Heart left ventricle (tissue), 16 donors: ENCODE results near the gene OR8H2. TPM values are rescaled to one million over a fixed set of nuclear protein-coding genes. Genes with fewer than 3 reads are reported as not detected.

ENCODE experiments used
- ATAC-seq, 4 donors: fragments of 200-7000 bp; cut with Tn5 transposase; one replicate each; pipeline ENCODE4 v1.9.1; 2020 to 2022; ENCODE audit warnings: moderate library complexity in 4 of 4, mild to moderate bottlenecking in 3 of 4, moderate number of reproducible peaks in 1 of 4
- DNase-seq, 5 donors: peaks; one replicate each; pipeline ENCODE4 v3.0.0-alpha.2; 2020
- H3K27ac ChIP-seq, 12 donors: fragments of 200-600 bp; sonication (generic) in 4 of 12; one replicate each; pipeline versions ENCODE4 v1.5.0 to v1.8.0; 2016 to 2022; ENCODE audit warnings: mild to moderate bottlenecking in 2 of 12
- H3K27me3 ChIP-seq, 9 donors: fragments of 200-600 bp; sonication (generic) in 2 of 9; one replicate each; pipeline versions ENCODE4 v1.5.1 to v1.8.0; 2016 to 2022; ENCODE audit warnings: mild to moderate bottlenecking in 3 of 9
- H3K36me3 ChIP-seq, 9 donors: fragments of 200-600 bp; sonication (generic) in 2 of 9; one replicate each; pipeline versions ENCODE4 v1.5.0 to v1.8.0; 2018 to 2022; ENCODE audit warnings: mild to moderate bottlenecking in 2 of 9
- H3K4me1 ChIP-seq, 12 donors: fragments of 200-600 bp; sonication (generic) in 4 of 12; one replicate each; pipeline versions ENCODE4 v1.5.0 to v1.8.0; 2016 to 2022; ENCODE audit warnings: mild to moderate bottlenecking in 3 of 12
- H3K4me3 ChIP-seq, 12 donors: fragments of 200-600 bp; sonication (generic) in 4 of 12; one replicate each; pipeline versions ENCODE4 v1.5.0 to v1.8.0; 2017 to 2022; ENCODE audit warnings: mild to moderate bottlenecking in 9 of 12, moderate library complexity in 4 of 12
- H3K9me3 ChIP-seq, 12 donors: fragments of 200-600 bp; sonication (generic) in 4 of 12; one replicate each; pipeline versions ENCODE4 v1.5.0 to v1.8.0; 2016 to 2022; ENCODE audit warnings: mild to moderate bottlenecking in 1 of 12
- POLR2A ChIP-seq, 2 donors: fragments of 450-650 bp; IDR thresholded peaks; one replicate each; pipeline ENCODE4 v1.6.1; 2017; ENCODE audit warnings: antibody characterized with exemption in 2 of 2, mild to moderate bottlenecking in 2 of 2, moderate library complexity in 2 of 2
- WGBS, 4 donors: extraction: QIAGEN DNeasy Blood & Tissue Kit in 2 of 4; methylation state at CpG; one replicate each; pipeline versions ENCODE4 v1.1.5 to v1.1.7; 2013 to 2018; 5-methylcytosine and 5-hydroxymethylcytosine counted together
- intact Hi-C, 10 donors: fragments of 100-400 bp; cut with DNase I; formaldehyde crosslinking; loops; one replicate each; pipeline versions ENCODE4 v1.11.1 to v1.14.2; 2022
- polyA plus RNA-seq, 2 donors: library from polyadenylated mRNA; stranded (reverse); fragments of 200-250 nt; gene quantifications; one replicate each; pipeline ENCODE4 v1.2.3, GENCODE V29; 2013
- total RNA-seq, 9 donors: library from RNA; depleted of rRNA in 2 of 9; stranded (reverse); fragments of >200 nt in 2 of 9; fragmentation: NEBNext Ultra II Directional in 3 of 9; extraction: Animal tissue kit (Norgen Biotek cat#: 25700) in 3 of 9; gene quantifications; one replicate each; pipeline versions ENCODE4 v1.1.0 to v1.2.4, GENCODE V29; 2016 to 2023
- TF ChIP-seq, protein P1 (sequence below), 12 donors: fragments of 200-600 bp; sonication (generic) in 4 of 12; IDR thresholded peaks; one replicate each; pipeline versions ENCODE4 v1.5.0 to v1.8.0; 2018 to 2022; ENCODE audit warnings: antibody characterized with exemption in 12 of 12, mild to moderate bottlenecking in 5 of 12
- donor health status: ischemic (EF 13 %, LVEDD 7.1; RV severe dilation, severe dysfunction).
- donor health status: healthy with polysubstance abuse.
- donor health status: DM: no; HTN: yes; CAD: no.
- donor health status: DM: no; HTN: no; CAD: no.
- donor health status: ischemic (EF 25% LVEDD 6.9; RV normal size, moderate dysfunction).
- donor health status: ischemic (EF 25% LVEDD 5.7; RV mildly dilated, moderate dysfunction).
- donor health status: healthy.
- donor health status: DM: yes; HTN: yes; CAD: no.
- donor health status: ischemic (EF 35%, LVEDD 5.7; RV mildly dilated, moderate dysfunction).
- donor health status: nonischemic (EF 11% LVEDD 7.7; RV severe dilation, severe dysfunction).
- donor health status: DM: yes; HTN: yes; CAD: no.
- donor health status: PGD.
- donor health status: ischemic (EF 29% LVEDD 5.4; RV normal size, mild dysfunction).
- donor health status: nonischemic (EF 23%, LVEDD 6.1; RV moderate dilation, normal function).

OR8H2 gene
- total and polyA plus RNA-seq, 11 donors = not detected

DNA sequence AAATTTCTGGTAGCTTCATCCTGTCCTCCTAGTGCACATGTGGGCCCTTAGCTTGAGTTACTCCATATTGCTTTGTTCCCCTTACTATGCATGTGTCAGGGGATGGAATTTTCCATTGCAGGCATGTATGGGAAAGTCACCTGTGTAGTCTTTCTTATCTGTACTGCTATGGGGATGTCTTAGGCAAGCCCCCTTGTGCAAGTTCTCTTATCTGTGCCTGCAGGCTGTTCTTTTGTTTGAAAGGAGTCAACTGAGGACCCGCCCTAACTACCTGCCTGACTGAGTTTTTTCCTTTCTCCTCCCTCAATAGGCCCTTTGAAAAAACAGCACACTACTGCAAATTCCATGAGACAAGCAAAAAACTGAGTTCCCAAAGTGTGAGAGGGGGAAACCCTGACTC is 47.9 kb downstream of the OR8H2 start:
- no peak overlapping the region for H3K4me3 ChIP-seq
- 38 to 78% (median 64%) methylated on average over 1 of the region's 1 CpG for WGBS, 4 donors
- no peaks in the 10 kb centered on the region for H3K36me3 ChIP-seq
- TF ChIP-seq, protein P1, sequence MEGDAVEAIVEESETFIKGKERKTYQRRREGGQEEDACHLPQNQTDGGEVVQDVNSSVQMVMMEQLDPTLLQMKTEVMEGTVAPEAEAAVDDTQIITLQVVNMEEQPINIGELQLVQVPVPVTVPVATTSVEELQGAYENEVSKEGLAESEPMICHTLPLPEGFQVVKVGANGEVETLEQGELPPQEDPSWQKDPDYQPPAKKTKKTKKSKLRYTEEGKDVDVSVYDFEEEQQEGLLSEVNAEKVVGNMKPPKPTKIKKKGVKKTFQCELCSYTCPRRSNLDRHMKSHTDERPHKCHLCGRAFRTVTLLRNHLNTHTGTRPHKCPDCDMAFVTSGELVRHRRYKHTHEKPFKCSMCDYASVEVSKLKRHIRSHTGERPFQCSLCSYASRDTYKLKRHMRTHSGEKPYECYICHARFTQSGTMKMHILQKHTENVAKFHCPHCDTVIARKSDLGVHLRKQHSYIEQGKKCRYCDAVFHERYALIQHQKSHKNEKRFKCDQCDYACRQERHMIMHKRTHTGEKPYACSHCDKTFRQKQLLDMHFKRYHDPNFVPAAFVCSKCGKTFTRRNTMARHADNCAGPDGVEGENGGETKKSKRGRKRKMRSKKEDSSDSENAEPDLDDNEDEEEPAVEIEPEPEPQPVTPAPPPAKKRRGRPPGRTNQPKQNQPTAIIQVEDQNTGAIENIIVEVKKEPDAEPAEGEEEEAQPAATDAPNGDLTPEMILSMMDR (IDR thresholded peaks at IDR 0.05) = no peak
- TF ChIP-seq POLR2A (IDR thresholded peaks at IDR 0.05) = no peak
- no peak for DNase-seq
- no peaks in the 10 kb centered on the region for H3K4me1 ChIP-seq
- ATAC-seq = no peak
- H3K27me3 ChIP-seq = no peaks in the 10 kb centered on the region
- H3K27ac ChIP-seq = no peak overlapping the region
- peaks cover 0 to 27% (median 0%) of the 10 kb centered on the region in 12 donors for H3K9me3 ChIP-seq
- intact Hi-C loops = no loop called here

DNA sequence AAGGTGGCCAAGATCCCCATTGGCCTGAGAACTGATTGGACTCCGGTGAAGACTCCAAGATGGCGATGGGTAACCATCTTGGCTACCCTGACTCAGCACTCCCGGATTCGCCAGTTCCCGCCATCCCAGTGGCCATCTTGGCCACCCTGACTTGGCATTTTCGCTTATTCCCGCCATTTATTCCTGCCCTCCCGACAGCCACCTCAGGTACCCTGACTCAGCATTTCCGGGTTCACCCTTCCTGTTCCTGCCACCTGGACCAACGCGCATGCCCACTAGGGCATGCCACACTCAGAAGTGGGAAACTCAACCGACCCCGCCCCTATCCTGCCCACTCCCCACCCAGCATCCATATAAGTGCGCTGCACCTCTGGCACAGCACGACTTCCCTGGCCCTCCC is 48.8 kb downstream of the OR8H2 start:
- H3K4me3 ChIP-seq = no peak overlapping the region
- ATAC-seq = no peak
- WGBS, 4 donors = 89 to 93% (median 91%) methylated on average over 15 of the region's 15 CpGs
- H3K36me3 ChIP-seq = no peaks in the 10 kb centered on the region
- DNase-seq = no peak
- intact Hi-C loops = no loop called here
- TF ChIP-seq POLR2A (IDR thresholded peaks at IDR 0.05) = no peak
- TF ChIP-seq, protein P1 (IDR thresholded peaks at IDR 0.05) = no peak
- no peak overlapping the region for H3K27ac ChIP-seq
- no peaks in the 10 kb centered on the region for H3K27me3 ChIP-seq
- no peaks in the 10 kb centered on the region for H3K4me1 ChIP-seq
- H3K9me3 ChIP-seq = peaks cover 0 to 31% (median 2%) of the 10 kb centered on the region in 12 donors

Other genes with a start within 250 kb of the OR8H2 start
- gene TRIM51, start 220.4 kb upstream of the OR8H2 start, total RNA-seq = not detected
- gene TRIM51, start 220.4 kb upstream of the OR8H2 start, polyA plus RNA-seq = not detected
- gene OR5W2, start 189.1 kb upstream of the OR8H2 start, total RNA-seq = not detected
- not detected for gene OR5W2, start 189.1 kb upstream of the OR8H2 start, polyA plus RNA-seq
- gene OR5I1, start 167.3 kb upstream of the OR8H2 start, total RNA-seq = not detected
- not detected for gene OR5I1, start 167.3 kb upstream of the OR8H2 start, polyA plus RNA-seq
- not detected for gene OR10AG1, start 133.7 kb upstream of the OR8H2 start, total RNA-seq
- gene OR10AG1, start 133.7 kb upstream of the OR8H2 start, polyA plus RNA-seq = not detected
- not detected for gene OR5F1, start 109.1 kb upstream of the OR8H2 start, total RNA-seq
- not detected for gene OR5F1, start 109.1 kb upstream of the OR8H2 start, polyA plus RNA-seq
- gene OR5AS1, start 76.0 kb upstream of the OR8H2 start, total RNA-seq = not detected
- gene OR5AS1, start 76.0 kb upstream of the OR8H2 start, polyA plus RNA-seq = not detected
- not detected for gene OR8I2, start 10.4 kb upstream of the OR8H2 start, total RNA-seq
- gene OR8I2, start 10.4 kb upstream of the OR8H2 start, polyA plus RNA-seq = not detected
- gene OR8H3, start 18.7 kb downstream of the OR8H2 start, total RNA-seq = not detected
- gene OR8H3, start 18.7 kb downstream of the OR8H2 start, polyA plus RNA-seq = not detected
- not detected for gene OR8J3, start 36.5 kb downstream of the OR8H2 start, total RNA-seq
- not detected for gene OR8J3, start 36.5 kb downstream of the OR8H2 start, polyA plus RNA-seq
- not detected for gene OR8K5, start 56.6 kb downstream of the OR8H2 start, total RNA-seq
- not detected for gene OR8K5, start 56.6 kb downstream of the OR8H2 start, polyA plus RNA-seq
- gene OR5J2, start 72.9 kb downstream of the OR8H2 start, total RNA-seq = not detected
- not detected for gene OR5J2, start 72.9 kb downstream of the OR8H2 start, polyA plus RNA-seq
- gene OR5T2, start 130.6 kb downstream of the OR8H2 start, total RNA-seq = not detected
- not detected for gene OR5T2, start 130.6 kb downstream of the OR8H2 start, polyA plus RNA-seq
- not detected for gene OR5T3, start 148.6 kb downstream of the OR8H2 start, total RNA-seq
- not detected for gene OR5T3, start 148.6 kb downstream of the OR8H2 start, polyA plus RNA-seq
- not detected for gene OR5T1, start 170.5 kb downstream of the OR8H2 start, total RNA-seq
- not detected for gene OR5T1, start 170.5 kb downstream of the OR8H2 start, polyA plus RNA-seq
- not detected for gene OR8H1, start 188.6 kb downstream of the OR8H2 start, total RNA-seq
- not detected for gene OR8H1, start 188.6 kb downstream of the OR8H2 start, polyA plus RNA-seq
- gene OR8K3, start 211.5 kb downstream of the OR8H2 start, total RNA-seq = not detected
- not detected for gene OR8K3, start 211.5 kb downstream of the OR8H2 start, polyA plus RNA-seq
- not detected for gene OR8K1, start 242.4 kb downstream of the OR8H2 start, total RNA-seq
- gene OR8K1, start 242.4 kb downstream of the OR8H2 start, polyA plus RNA-seq = not detected